CD8-positive, alpha-beta memory T cell (primary cell): ENCODE results near the gene CHRD. TPM values are rescaled to one million over a fixed set of nuclear protein-coding genes. Genes with fewer than 3 reads are reported as not detected.

Experiments
- CTCF ChIA-PET: fragments of 350-600 bp; sonication (Branson Sonifier 250); formaldehyde crosslinking; loops from one replicate; lab custom pipeline; 2021; ENCODE audit warnings: antibody characterized with exemption; lab: Charles Lee
- POLR2A ChIA-PET: fragments of 350-600 bp; sonication (Branson Sonifier 250); formaldehyde crosslinking; loops from one replicate; lab custom pipeline; 2021; ENCODE audit warnings: antibody characterized with exemption; lab: Charles Lee
- DNase-seq, 5 donors: peaks; one replicate each; pipeline versions ENCODE4 v3.0.0 to v3.0.0-alpha.2; 2020 to 2022; ENCODE audit warnings: mixed read lengths in 1 of 5
- H3K27ac ChIP-seq: one replicate; pipeline ENCODE4 v1.7.0; 2013; ENCODE audit warnings: low read depth, mild to moderate bottlenecking, low read length, moderate library complexity
- H3K27me3 ChIP-seq: 2 replicates; pipeline ENCODE4 v1.7.0; 2013; ENCODE audit warnings: low read length, mild to moderate bottlenecking; ENCODE audit not compliant: insufficient read depth, poor library complexity, severe bottlenecking
- H3K36me3 ChIP-seq: 2 replicates; pipeline ENCODE4 v1.7.0; 2013; ENCODE audit warnings: mild to moderate bottlenecking, low read length, moderate library complexity; ENCODE audit not compliant: insufficient read depth
- H3K4me1 ChIP-seq: 2 replicates; pipeline ENCODE4 v1.7.0; 2013; ENCODE audit warnings: mild to moderate bottlenecking, low read length, moderate library complexity; ENCODE audit not compliant: insufficient read depth
- H3K4me3 ChIP-seq: 2 replicates; pipeline ENCODE4 v1.7.0; 2013; ENCODE audit warnings: mild to moderate bottlenecking, low read length
- H3K9me3 ChIP-seq: 2 replicates; pipeline ENCODE4 v1.7.0; 2013; ENCODE audit warnings: mild to moderate bottlenecking, low read length
- H3K27ac Mint-ChIP-seq, 8 donors: one replicate each; pipeline ENCODE4 v1.8.0; 2020 to 2021; ENCODE audit warnings: mixed read lengths in 8 of 8, mild to moderate bottlenecking in 6 of 8, inconsistent platforms in 3 of 8, moderate library complexity in 3 of 8
- H3K27me3 Mint-ChIP-seq, 2 donors: one replicate each; pipeline ENCODE4 v1.8.0; 2020 to 2021; ENCODE audit warnings: mixed read lengths in 2 of 2, mild to moderate bottlenecking in 1 of 2, moderate library complexity in 1 of 2
- H3K36me3 Mint-ChIP-seq, 3 donors: one replicate each; pipeline ENCODE4 v1.8.0; 2020 to 2021; ENCODE audit warnings: mixed read lengths in 3 of 3, inconsistent platforms in 1 of 3, mild to moderate bottlenecking in 1 of 3
- H3K4me1 Mint-ChIP-seq, 3 donors: one replicate each; pipeline ENCODE4 v1.8.0; 2020 to 2021; ENCODE audit warnings: mixed read lengths in 3 of 3, inconsistent platforms in 1 of 3, mild to moderate bottlenecking in 1 of 3
- H3K4me3 Mint-ChIP-seq, 7 donors: one replicate each; pipeline ENCODE4 v1.8.0; 2020 to 2021; ENCODE audit warnings: mixed read lengths in 7 of 7, mild to moderate bottlenecking in 6 of 7, moderate library complexity in 4 of 7, inconsistent platforms in 2 of 7
- H3K9me3 Mint-ChIP-seq, 5 donors: one replicate each; pipeline ENCODE4 v1.8.0; 2020 to 2022; ENCODE audit warnings: mixed read lengths in 5 of 5, mild to moderate bottlenecking in 3 of 5, moderate library complexity in 2 of 5, inconsistent platforms in 1 of 5
- polyA plus RNA-seq: library from polyadenylated mRNA; unstranded; fragments of 300-500 nt; fragmentation: Illumina TruSeq; gene quantifications from one replicate; pipeline ENCODE4 v1.2.3, GENCODE V29; 2021
- total RNA-seq, 2 experiments: library from RNA; stranded (reverse); gene quantifications; one replicate each; pipeline ENCODE4 v1.2.3, GENCODE V29; 2021

Gene CHRD
- total and polyA plus RNA-seq, 3 experiments from 2014 or later: 0.04 TPM; not detected in 2

DNA sequence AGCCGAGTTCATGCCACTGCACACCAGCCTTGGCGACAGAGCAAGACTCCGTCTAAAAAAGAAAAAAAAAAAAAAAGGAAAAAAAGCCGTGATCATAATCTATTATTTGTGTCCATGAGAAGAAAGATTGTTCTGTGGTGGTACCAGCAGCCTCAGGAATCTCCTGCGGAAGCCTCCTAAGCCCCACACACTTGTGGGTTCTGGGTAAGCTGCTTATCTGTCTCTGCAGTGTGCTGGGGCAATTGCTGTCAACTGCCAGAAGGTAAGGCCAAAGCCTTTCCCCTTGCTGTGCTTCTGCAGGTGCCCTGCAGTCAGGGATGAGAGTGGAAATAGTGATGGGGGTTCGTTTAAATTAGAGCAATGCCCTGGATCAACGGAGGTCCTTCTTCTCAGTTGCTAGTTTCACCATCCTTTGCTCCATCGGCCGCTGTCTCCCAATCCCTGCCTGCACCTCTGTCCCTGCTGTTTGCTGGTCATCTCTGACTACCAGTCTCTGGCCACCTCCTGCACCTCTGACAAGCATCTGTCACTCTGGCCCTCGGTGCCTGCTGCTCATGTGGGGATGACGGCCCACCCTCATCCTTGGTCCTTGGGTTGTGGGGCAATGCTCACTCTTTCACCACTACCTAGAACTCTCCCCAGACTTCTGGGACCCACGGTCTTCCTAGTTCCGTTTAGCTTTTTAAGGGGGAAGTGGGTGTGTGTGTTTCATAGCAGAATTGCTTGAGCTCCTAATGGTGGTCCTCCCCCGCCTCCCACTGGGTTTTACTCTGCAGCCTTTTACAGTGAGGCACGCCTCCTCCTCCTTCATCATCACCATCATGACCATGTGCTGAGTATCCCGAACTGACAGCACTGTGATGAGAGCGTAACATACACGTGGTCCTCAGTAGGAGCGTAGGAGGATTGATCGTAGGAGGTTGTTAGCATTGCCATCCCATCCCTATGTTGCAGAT lies 25.5 kb downstream of the CHRD start:
- H3K27me3 ChIP-seq: no peaks in the 10 kb centered on the region
- no peaks in the 10 kb centered on the region for H3K4me1 ChIP-seq
- no peaks in the 10 kb centered on the region for H3K9me3 ChIP-seq
- no peaks in the 10 kb centered on the region for H3K9me3 Mint-ChIP-seq
- H3K4me3 ChIP-seq: no peak overlapping the region
- H3K27ac ChIP-seq: no peak overlapping the region
- CTCF ChIA-PET: no interaction called here
- POLR2A ChIA-PET: interaction anchor here (0.7 kb wide), 1 partner anchor 126 kb away, joined by 6 read pairs; no protein-coding TSS in a partner anchor
- no peaks in the 10 kb centered on the region for H3K36me3 Mint-ChIP-seq
- H3K27ac Mint-ChIP-seq: no peak overlapping the region
- no peaks in the 10 kb centered on the region for H3K36me3 ChIP-seq
- no peak for DNase-seq
- H3K4me1 Mint-ChIP-seq: no peaks in the 10 kb centered on the region
- H3K27me3 Mint-ChIP-seq: peaks cover 13 to 28% of the 10 kb centered on the region in 2 donors
- H3K4me3 Mint-ChIP-seq: no peak overlapping the region

DNA sequence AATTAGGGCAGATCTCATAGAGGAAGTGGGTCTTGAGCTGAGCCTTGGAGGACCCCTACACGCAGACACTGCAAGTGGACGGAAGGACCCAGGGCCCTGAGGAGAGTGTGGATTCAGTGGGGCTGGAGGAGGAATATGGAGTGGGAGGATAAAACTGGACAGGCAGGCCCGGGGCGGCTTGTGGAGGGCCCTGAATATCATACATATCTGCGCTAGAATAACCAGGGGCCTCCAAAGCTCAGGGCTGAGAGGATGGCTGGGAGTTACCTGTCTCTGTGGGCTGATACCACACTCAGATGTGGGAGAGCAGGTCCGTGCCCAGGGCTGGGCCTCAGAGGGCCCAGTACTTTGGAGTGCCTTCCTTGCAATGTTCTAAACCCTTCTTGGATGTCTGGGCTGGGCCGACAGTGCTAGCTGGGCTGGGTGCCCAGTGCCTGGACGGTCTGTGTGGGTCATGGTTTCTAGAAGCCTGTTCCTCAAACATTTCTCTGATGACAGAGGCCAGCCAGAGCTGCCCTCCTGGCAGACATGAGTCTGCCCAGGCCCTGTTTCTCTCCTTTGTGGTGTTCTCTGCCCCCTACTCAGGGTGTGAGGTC lies 29.6 kb downstream of the CHRD start:
- no peak for DNase-seq
- H3K4me3 Mint-ChIP-seq: no peak overlapping the region
- Histone ChIP-seq H3K4me3 (no peak overlapping the region), H3K4me1 (no peaks in the 10 kb centered on the region), H3K9me3 (no peaks in the 10 kb centered on the region), H3K27me3 (no peaks in the 10 kb centered on the region), H3K27ac (no peak overlapping the region), H3K36me3 (no peaks in the 10 kb centered on the region)
- no peaks in the 10 kb centered on the region for H3K36me3 Mint-ChIP-seq
- H3K9me3 Mint-ChIP-seq: no peaks in the 10 kb centered on the region
- H3K4me1 Mint-ChIP-seq: no peaks in the 10 kb centered on the region
- CTCF ChIA-PET: no interaction called here
- H3K27ac Mint-ChIP-seq: no peak overlapping the region
- H3K27me3 Mint-ChIP-seq: peaks cover 7 to 8% of the 10 kb centered on the region in 2 donors
- POLR2A ChIA-PET: no interaction called here

DNA sequence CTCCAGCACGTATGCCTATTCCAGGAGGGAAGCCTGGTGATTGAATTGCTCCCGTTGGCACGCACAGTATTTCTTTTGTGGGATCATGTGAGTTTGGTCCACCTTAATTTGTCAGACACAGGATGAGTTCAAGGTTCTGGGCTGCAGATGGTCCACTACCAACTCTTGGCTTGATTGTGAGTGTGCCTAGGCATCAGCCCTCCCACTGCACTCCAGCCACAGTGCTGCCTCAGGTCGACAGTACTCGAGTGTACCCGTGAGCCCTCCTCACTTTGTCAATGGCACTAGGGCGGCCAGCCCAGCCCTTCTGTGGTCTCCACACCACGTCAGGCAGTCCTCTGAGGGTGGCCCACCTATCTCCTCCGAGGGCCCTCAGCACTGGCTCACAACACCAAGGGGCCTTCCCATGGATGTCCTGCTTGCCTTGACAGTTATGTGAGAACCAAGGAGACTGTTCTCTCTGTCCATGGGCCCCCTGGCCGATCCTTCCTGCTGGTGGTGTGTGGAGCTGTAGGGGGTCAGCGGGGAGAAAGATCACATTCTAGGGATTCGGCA lies 30.2 kb downstream of the CHRD start:
- POLR2A ChIA-PET: no interaction called here

DNA sequence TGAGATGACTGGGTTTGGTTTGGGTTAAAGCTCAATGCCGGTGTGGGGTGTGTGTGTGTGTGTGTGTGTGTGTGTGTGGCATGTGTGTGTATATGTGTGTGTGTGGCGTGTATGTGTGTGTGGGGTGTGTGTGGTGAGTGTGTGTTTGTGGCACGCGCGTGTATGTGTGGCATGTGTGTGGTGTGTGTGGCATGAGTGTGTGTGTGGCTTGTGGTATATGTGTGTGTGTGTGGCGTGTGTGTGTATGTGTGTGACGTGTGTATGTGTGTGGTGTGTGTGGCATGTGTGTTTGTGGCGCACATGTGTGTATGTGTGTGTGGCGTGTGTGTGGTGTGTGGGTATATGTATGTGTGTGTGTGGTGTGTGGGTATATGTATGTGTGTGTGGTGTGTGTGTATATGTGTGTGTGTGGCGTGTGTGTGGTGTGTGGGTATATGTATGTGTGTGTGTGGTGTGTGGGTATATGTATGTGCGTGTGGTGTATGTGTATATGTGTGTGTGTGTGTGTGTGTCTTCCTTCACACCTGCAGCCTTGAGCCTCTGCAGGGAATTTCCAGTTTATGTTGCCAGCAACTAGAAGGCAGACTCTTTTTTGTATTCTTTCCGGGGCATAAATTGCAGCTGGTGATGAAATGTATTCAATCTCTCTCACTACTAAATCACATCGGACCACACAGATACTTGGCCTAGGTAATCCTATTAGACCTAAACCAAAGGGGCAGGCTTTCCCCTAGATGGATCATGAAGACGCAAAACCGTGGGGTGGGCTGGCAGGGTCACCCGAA lies 34.8 kb downstream of the CHRD start:
- Mint-ChIP-seq H3K27ac (no peak overlapping the region), H3K27me3 (peaks cover 5% of the 10 kb centered on the region in 2 donors), H3K4me1 (peaks cover 0 to 2% (median 0%) of the 10 kb centered on the region in 3 donors), H3K9me3 (no peaks in the 10 kb centered on the region), H3K36me3 (no peaks in the 10 kb centered on the region), H3K4me3 (no peak overlapping the region)
- Histone ChIP-seq H3K27me3 (no peaks in the 10 kb centered on the region), H3K36me3 (no peaks in the 10 kb centered on the region), H3K27ac (no peak overlapping the region), H3K9me3 (no peaks in the 10 kb centered on the region), H3K4me3 (no peak overlapping the region), H3K4me1 (no peaks in the 10 kb centered on the region)
- no peak for DNase-seq
- POLR2A ChIA-PET: no interaction called here
- CTCF ChIA-PET: no interaction called here

More for the DNA sequence above, 30.2 kb downstream of the CHRD start:
- Mint-ChIP-seq H3K36me3 (no peaks in the 10 kb centered on the region), H3K27me3 (peaks cover 7 to 8% of the 10 kb centered on the region in 2 donors), H3K4me3 (no peak overlapping the region), H3K27ac (no peak overlapping the region), H3K9me3 (no peaks in the 10 kb centered on the region), H3K4me1 (no peaks in the 10 kb centered on the region)
- Histone ChIP-seq H3K4me1 (no peaks in the 10 kb centered on the region), H3K27ac (no peak overlapping the region), H3K4me3 (no peak overlapping the region), H3K36me3 (no peaks in the 10 kb centered on the region), H3K9me3 (no peaks in the 10 kb centered on the region), H3K27me3 (no peaks in the 10 kb centered on the region)
- CTCF ChIA-PET: no interaction called here
- no peak for DNase-seq

DNA sequence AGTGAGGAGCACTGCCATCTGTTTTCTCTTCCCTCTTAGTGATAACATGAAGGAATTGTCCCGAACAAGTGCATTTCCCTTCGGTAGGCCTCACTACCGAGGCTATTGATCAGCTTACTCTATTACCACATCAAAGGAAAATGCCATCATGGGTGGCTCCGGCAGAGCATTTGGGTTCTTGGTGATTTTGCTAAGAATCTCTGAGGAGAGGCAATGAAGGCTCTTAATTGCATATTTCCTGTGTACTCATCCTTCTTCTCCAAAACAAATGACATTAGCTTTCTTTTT lies 35.3 kb downstream of the CHRD start:
- H3K9me3 ChIP-seq: no peaks in the 10 kb centered on the region
- CTCF ChIA-PET: no interaction called here
- H3K27ac ChIP-seq: no peak overlapping the region
- no peak for DNase-seq
- H3K4me1 ChIP-seq: no peaks in the 10 kb centered on the region
- H3K27me3 Mint-ChIP-seq: peaks cover 5% of the 10 kb centered on the region in 2 donors
- H3K36me3 Mint-ChIP-seq: no peaks in the 10 kb centered on the region
- POLR2A ChIA-PET: no interaction called here
- H3K27me3 ChIP-seq: no peaks in the 10 kb centered on the region
- H3K9me3 Mint-ChIP-seq: no peaks in the 10 kb centered on the region
- no peak overlapping the region for H3K27ac Mint-ChIP-seq
- H3K4me1 Mint-ChIP-seq: peaks cover 0 to 2% (median 0%) of the 10 kb centered on the region in 3 donors
- no peak overlapping the region for H3K4me3 Mint-ChIP-seq
- H3K4me3 ChIP-seq: no peak overlapping the region
- H3K36me3 ChIP-seq: no peaks in the 10 kb centered on the region

DNA sequence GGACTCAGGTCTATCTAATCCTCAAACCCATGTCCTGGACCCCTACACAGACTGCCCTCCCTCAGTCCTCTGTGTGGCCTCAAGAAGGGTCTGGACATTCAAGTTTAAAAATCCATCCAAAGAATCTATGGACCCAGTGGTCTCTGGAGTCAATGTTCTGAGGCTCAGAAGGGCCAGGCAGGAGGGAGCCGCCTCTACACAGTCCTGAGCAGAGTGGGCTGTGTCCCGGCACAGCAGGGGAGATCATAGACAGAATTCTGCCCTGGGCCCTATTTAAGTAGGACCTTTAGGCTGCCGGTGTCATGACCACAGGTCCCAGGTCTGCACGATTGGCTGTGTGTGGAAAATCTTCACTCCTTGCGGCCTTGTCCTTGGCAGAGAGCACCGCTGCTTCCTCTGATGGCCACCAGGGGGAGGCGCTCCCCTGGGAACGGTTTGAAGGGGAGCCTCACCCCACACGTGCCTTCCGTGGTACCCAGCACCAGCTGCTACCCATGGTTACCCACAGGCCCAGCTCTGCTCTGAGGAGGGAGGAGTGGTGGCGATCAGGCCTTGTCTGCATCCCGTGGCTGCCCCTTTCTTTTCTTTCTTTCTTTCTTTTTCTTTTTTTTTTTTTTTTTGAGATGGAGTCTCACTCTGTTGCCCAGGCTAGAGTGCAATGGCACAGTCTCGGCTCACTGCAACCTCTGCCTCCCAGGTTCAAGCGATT lies 37.9 kb downstream of the CHRD start:
- POLR2A ChIA-PET: no interaction called here
- H3K4me3 ChIP-seq: no peak overlapping the region
- H3K27ac ChIP-seq: no peak overlapping the region
- H3K9me3 Mint-ChIP-seq: no peaks in the 10 kb centered on the region
- no peaks in the 10 kb centered on the region for H3K27me3 ChIP-seq
- no peak overlapping the region for H3K4me3 Mint-ChIP-seq
- CTCF ChIA-PET: interaction anchor here (1.0 to 2.6 kb wide), 2 partner anchors 95 to 123 kb away, joined by 3 to 18 read pairs; no protein-coding TSS in a partner anchor
- H3K4me1 ChIP-seq: no peaks in the 10 kb centered on the region
- H3K36me3 ChIP-seq: no peaks in the 10 kb centered on the region
- H3K27ac Mint-ChIP-seq: no peak overlapping the region
- H3K9me3 ChIP-seq: no peaks in the 10 kb centered on the region
- DNase-seq: peak; percentile 42 to 68 (median 44)
- H3K27me3 Mint-ChIP-seq: peaks cover 2 to 5% of the 10 kb centered on the region in 2 donors
- peaks cover 0 to 2% (median 0%) of the 10 kb centered on the region in 3 donors for H3K4me1 Mint-ChIP-seq
- no peaks in the 10 kb centered on the region for H3K36me3 Mint-ChIP-seq

DNA sequence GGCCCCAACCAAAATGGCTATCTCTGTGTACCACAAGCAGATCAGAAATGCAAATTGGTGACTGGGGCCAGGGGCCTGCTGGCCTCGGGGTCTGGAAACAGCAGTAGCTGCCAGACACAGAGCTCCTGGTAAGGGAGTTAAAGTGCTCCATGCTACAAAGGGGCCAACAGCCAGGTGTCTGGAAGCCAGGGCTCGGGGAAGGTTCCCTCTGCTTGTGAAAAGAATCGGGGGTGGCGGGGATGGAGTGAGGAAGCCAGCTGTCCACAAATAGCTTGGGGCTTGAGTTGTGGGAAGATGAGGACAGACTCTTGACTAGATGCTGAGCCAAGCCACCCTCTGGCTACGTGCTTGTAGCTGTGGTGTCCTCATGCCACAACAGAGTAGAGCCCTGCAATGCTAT lies 39.3 kb downstream of the CHRD start:
- Mint-ChIP-seq H3K4me3 (no peak overlapping the region), H3K9me3 (no peaks in the 10 kb centered on the region), H3K27me3 (peaks cover 9 to 12% of the 10 kb centered on the region in 2 donors), H3K4me1 (peaks cover 0 to 2% (median 0%) of the 10 kb centered on the region in 3 donors), H3K36me3 (peaks cover 0 to 2% (median 0%) of the 10 kb centered on the region in 3 donors), H3K27ac (no peak overlapping the region)
- Histone ChIP-seq H3K27me3 (no peaks in the 10 kb centered on the region), H3K9me3 (no peaks in the 10 kb centered on the region), H3K4me3 (no peak overlapping the region), H3K27ac (no peak overlapping the region), H3K36me3 (no peaks in the 10 kb centered on the region), H3K4me1 (no peaks in the 10 kb centered on the region)
- CTCF ChIA-PET: interaction anchor here (1.7 to 2.6 kb wide), 2 partner anchors 47 to 94 kb away, joined by 5 to 18 read pairs; no protein-coding TSS in a partner anchor
- POLR2A ChIA-PET: no interaction called here
- DNase-seq: no peak
